HCT116 (cell line): Measurements from ENCODE around the gene ZNF189.

Source experiments
- CEBPB ChIP-seq: IDR thresholded peaks from 2 replicates; pipeline ENCODE4 v1.6.1; 2012; ENCODE audit warnings: low read depth
- EZH2 ChIP-seq: fragments of 200-600 bp; sonication (generic); IDR thresholded peaks from 2 replicates; pipeline ENCODE4 v1.6.1; 2017; ENCODE audit warnings: antibody characterized with exemption, mixed run types
- FOSL1 ChIP-seq: IDR thresholded peaks from 2 replicates; pipeline ENCODE4 v1.6.1; 2012; ENCODE audit warnings: low read depth
- POLR2A ChIP-seq: IDR thresholded peaks from 2 replicates; pipeline ENCODE4 v1.7.0; 2011; ENCODE audit warnings: borderline replicate concordance; ENCODE audit not compliant: insufficient read depth, insufficient read length; ENCODE audit errors: extremely low read depth
- POLR2AphosphoS5 ChIP-seq: IDR thresholded peaks from 2 replicates; pipeline ENCODE4 v1.6.1; 2011; ENCODE audit warnings: mild to moderate bottlenecking, low read depth, low read length, moderate library complexity
- RAD21 ChIP-seq: IDR thresholded peaks from 2 replicates; pipeline ENCODE4 v1.6.1; 2012; ENCODE audit warnings: low read depth, mild to moderate bottlenecking
- SIN3A ChIP-seq: IDR thresholded peaks from 2 replicates; pipeline ENCODE4 v1.6.1; 2012; ENCODE audit warnings: low read depth
- SP1 ChIP-seq: IDR thresholded peaks from 2 replicates; pipeline ENCODE4 v1.6.1; 2012; ENCODE audit warnings: low read depth
- ZNF274 ChIP-seq: fragments of 200-500 bp; sonication (Bioruptor generic); IDR thresholded peaks from 2 replicates; pipeline ENCODE4 v1.6.1; 2014; ENCODE audit warnings: mild to moderate bottlenecking, low read depth, low read length, inconsistent platforms
- TF ChIP-seq, protein P1 (sequence below), 3 experiments: fragments of 200-600 bp in 1 of 3; sonication (generic) in 1 of 3; IDR thresholded peaks in 2 of 3; conservative IDR thresholded peaks in 1 of 3; 2 replicates each; pipeline ENCODE4 v1.5.1; 2012 to 2017; ENCODE audit warnings: low read depth in 2 of 3, low read length in 2 of 3, antibody characterized with exemption in 1 of 3, borderline replicate concordance in 1 of 3, control low read depth in 1 of 3, mild to moderate bottlenecking in 1 of 3, mixed read lengths in 1 of 3, mixed run types in 1 of 3, moderate library complexity in 1 of 3; ENCODE audit not compliant: insufficient read depth in 1 of 3
- TF ChIP-seq, protein P2 (sequence below): IDR thresholded peaks from 2 replicates; pipeline ENCODE4 v1.6.1; 2012
- TF ChIP-seq, protein P3 (sequence below): IDR thresholded peaks from 2 replicates; pipeline ENCODE4 v1.6.1; 2012
- TF ChIP-seq, protein P4 (sequence below): IDR thresholded peaks from 2 replicates; pipeline ENCODE4 v1.6.1; 2012; ENCODE audit warnings: low read depth

DNA sequence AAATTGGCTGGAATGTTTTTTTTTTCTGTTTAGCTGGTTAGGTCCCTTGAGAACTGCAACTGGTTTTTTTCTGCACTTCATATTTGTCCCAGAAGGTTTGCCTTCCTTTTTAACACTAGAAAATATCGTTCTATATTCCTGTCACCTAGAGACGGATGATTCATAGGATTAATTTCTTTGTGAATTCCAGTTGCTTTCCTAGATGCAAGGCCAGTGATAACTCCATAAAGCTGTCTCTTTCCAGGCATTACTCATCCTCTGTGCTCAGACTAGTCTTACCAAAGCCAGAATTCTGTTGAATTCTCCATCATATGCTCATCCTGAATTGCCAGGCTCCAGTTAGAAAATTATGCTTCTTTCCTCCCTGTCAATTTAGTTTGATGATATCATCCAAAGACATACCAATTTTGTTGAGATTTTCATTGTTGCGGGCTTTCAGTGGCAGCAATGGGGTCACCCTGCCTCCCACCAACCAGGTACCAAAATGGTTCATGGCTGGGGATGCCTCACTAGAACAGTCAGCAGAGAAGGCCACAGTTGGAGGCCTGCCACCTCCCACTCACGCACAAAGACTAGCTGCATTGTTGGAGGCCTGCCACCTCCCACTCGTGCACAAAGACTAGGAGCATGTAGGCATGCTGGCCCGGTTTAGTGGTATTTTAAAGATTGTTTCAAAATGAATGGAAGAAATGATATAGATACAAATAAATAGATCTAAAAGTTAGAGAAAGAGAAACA, 22.4 kb upstream of the ZNF189 start:
- TF ChIP-seq RAD21 (no peak), SP1 (no peak), CEBPB (no peak), FOSL1 (no peak), POLR2A (no peak), ZNF274 (no peak), EZH2 (no peak), SIN3A (no peak), POLR2AphosphoS5 (no peak)
- TF ChIP-seq, protein P1, sequence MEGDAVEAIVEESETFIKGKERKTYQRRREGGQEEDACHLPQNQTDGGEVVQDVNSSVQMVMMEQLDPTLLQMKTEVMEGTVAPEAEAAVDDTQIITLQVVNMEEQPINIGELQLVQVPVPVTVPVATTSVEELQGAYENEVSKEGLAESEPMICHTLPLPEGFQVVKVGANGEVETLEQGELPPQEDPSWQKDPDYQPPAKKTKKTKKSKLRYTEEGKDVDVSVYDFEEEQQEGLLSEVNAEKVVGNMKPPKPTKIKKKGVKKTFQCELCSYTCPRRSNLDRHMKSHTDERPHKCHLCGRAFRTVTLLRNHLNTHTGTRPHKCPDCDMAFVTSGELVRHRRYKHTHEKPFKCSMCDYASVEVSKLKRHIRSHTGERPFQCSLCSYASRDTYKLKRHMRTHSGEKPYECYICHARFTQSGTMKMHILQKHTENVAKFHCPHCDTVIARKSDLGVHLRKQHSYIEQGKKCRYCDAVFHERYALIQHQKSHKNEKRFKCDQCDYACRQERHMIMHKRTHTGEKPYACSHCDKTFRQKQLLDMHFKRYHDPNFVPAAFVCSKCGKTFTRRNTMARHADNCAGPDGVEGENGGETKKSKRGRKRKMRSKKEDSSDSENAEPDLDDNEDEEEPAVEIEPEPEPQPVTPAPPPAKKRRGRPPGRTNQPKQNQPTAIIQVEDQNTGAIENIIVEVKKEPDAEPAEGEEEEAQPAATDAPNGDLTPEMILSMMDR (IDR thresholded peaks at IDR 0.05 in 2 of 3, conservative IDR thresholded peaks at IDR 0.05 in 1 of 3; ENCODE audit: borderline replicate concordance in 1 of 3, insufficient read depth in 1 of 3, low read depth in 2 of 3, low read length in 2 of 3), result no peak
- TF ChIP-seq, protein P2, sequence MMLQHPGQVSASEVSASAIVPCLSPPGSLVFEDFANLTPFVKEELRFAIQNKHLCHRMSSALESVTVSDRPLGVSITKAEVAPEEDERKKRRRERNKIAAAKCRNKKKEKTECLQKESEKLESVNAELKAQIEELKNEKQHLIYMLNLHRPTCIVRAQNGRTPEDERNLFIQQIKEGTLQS, result no peak
- TF ChIP-seq, protein P3, sequence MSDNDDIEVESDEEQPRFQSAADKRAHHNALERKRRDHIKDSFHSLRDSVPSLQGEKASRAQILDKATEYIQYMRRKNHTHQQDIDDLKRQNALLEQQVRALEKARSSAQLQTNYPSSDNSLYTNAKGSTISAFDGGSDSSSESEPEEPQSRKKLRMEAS, result no peak
- TF ChIP-seq, protein P4, sequence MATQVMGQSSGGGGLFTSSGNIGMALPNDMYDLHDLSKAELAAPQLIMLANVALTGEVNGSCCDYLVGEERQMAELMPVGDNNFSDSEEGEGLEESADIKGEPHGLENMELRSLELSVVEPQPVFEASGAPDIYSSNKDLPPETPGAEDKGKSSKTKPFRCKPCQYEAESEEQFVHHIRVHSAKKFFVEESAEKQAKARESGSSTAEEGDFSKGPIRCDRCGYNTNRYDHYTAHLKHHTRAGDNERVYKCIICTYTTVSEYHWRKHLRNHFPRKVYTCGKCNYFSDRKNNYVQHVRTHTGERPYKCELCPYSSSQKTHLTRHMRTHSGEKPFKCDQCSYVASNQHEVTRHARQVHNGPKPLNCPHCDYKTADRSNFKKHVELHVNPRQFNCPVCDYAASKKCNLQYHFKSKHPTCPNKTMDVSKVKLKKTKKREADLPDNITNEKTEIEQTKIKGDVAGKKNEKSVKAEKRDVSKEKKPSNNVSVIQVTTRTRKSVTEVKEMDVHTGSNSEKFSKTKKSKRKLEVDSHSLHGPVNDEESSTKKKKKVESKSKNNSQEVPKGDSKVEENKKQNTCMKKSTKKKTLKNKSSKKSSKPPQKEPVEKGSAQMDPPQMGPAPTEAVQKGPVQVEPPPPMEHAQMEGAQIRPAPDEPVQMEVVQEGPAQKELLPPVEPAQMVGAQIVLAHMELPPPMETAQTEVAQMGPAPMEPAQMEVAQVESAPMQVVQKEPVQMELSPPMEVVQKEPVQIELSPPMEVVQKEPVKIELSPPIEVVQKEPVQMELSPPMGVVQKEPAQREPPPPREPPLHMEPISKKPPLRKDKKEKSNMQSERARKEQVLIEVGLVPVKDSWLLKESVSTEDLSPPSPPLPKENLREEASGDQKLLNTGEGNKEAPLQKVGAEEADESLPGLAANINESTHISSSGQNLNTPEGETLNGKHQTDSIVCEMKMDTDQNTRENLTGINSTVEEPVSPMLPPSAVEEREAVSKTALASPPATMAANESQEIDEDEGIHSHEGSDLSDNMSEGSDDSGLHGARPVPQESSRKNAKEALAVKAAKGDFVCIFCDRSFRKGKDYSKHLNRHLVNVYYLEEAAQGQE, result no peak
